Activated naive CD8-positive, alpha-beta T cell treated with anti-CD3 and anti-CD28 coated beads, Interleukin-2, amount 50 U/mL, for 24 hours (primary cell): ENCODE data around the gene GRAMD2A.

Experiments used
- ATAC-seq: fragments of 150-1000 bp; cut with Tn5 transposase; one replicate; pipeline ENCODE4 v1.10.0; 2021
- DNase-seq: peaks from one replicate; pipeline ENCODE4 v3.0.0; 2021
- H3K27ac Mint-ChIP-seq: one replicate; pipeline ENCODE4 v1.8.0; 2021; ENCODE audit warnings: mild to moderate bottlenecking, mixed read lengths
- H3K27me3 Mint-ChIP-seq: one replicate; pipeline ENCODE4 v1.8.0; 2021; ENCODE audit warnings: mixed read lengths
- H3K36me3 Mint-ChIP-seq: one replicate; pipeline ENCODE4 v1.8.0; 2021; ENCODE audit warnings: low read depth, mixed read lengths
- H3K4me1 Mint-ChIP-seq: one replicate; pipeline ENCODE4 v1.8.0; 2021; ENCODE audit warnings: mixed read lengths
- H3K4me3 Mint-ChIP-seq: one replicate; pipeline ENCODE4 v1.8.0; 2021; ENCODE audit warnings: mild to moderate bottlenecking, moderate library complexity, mixed read lengths
- H3K9me3 Mint-ChIP-seq: one replicate; pipeline ENCODE4 v1.8.0; 2021; ENCODE audit warnings: mixed read lengths

Gene GRAMD2A

DNA sequence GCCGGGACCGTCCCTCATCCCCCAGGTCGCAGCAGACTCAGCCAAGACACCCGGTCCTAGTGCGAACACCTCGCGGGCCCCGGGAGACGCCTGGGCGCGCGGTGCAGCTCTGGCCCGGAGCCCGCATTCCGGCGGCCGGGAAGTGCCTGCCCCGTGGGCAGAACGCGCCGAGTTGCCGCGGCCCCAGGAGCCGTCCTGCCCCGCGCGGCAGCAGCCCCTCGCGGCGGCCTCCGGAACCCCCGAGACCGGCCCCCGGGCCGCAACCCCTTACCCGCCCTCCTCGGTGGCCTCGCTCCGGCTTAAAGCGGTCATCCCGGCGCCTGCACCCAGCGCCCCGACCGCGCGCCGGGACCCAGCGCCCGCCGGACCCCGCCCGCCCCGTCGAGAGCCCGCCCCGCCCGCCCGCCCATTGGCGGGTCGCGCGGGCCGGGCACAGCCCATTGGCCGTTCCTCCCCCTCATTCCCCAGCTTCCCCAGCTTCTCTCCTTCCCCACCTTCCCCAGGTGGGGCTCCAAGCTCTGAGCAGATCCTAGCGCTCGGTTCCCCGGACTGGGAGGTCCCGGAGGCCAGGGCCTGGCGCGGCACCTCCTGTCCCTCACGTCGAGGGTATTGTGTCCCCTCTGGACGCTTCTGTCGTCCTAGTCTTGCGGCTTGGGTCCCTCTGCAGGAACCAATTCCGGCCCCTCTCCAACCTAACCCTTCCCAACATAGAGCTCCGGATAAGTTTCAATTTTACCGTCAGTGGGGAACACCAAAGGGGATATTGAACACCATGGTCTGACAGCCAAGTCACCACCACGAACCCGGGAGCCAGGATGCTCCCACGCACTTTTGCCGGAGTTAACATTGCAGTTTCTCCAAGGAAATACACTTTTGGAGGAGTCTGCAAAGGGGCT, at the start of gene GRAMD2A:
Gene GRAMD2A (minus strand): TSS at position 328 of the 896 bp plus-strand sequence.
- H3K36me3 Mint-ChIP-seq: peaks cover 46% of the 10 kb centered on the region
- peaks cover 13% of the 10 kb centered on the region for H3K27me3 Mint-ChIP-seq
- peak within 1 kb of the TSS; percentile 54 for H3K4me3 Mint-ChIP-seq

DNA sequence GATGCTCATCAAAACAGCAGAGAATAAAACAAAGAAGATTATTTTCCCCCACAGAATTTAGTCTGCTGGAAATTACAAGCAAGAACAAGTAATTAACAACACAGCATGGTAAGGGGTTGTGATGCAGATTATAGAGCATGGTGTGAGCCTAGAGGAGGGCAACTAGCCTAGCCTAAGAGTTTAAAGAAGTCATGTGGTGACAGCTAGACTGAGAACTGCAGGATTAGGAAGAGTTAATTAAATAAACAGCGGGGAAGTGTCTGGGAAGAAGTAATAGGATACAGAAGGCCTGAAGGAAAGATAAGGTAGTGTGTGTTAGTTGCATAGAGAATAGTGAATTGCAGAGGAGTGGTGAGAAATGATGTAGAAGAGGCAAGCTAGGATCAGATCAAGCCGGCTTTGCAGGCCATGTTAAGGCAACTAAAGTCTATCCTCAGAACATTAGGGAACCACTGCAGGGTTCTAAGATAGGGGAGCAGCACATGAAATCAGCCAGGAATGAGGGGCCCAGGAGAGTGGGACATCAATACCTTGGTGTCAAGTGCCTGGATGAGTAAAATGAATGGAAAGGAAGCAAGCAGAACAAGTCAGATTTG, 45.3 kb upstream of the GRAMD2A start:
- no peak for ATAC-seq

More for the DNA sequence above, at the start of gene GRAMD2A:
- peak within 1 kb of the TSS; percentile 65 for H3K27ac Mint-ChIP-seq
- H3K4me1 Mint-ChIP-seq: peaks cover 11% of the 10 kb centered on the region
- DNase-seq (peak; percentile 54), ATAC-seq (peak; percentile 56)
- no peaks in the 10 kb centered on the region for H3K9me3 Mint-ChIP-seq

DNA sequence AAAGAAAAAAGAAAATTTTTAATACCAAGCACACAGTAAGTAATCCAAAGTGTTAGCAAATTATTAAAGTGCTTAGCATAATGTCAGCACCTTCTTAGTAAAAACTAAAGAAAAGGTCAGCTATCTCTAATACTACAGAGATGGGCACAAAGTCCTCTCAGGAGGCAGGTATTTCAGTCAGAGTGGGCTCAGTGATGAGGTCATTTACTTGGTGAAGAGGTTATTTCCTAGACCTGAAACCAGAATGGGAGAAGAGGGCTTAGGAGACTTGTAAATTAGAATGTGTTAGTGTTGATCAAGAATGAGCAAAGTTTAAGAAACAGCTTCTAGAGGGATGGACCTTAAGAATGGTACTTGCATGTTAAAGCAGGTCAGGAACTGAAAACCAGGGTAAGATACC, 42.1 kb upstream of the GRAMD2A start:
- Mint-ChIP-seq H3K4me3 (no peak overlapping the region), H3K9me3 (no peaks in the 10 kb centered on the region), H3K27me3 (peaks cover 3% of the 10 kb centered on the region), H3K27ac (peak overlapping the region; percentile 12), H3K36me3 (peaks cover 28% of the 10 kb centered on the region), H3K4me1 (peaks cover 38% of the 10 kb centered on the region)
- DNase-seq (no peak), ATAC-seq (no peak)

More for the DNA sequence above, 45.3 kb upstream of the GRAMD2A start:
- Mint-ChIP-seq H3K9me3 (no peaks in the 10 kb centered on the region), H3K27me3 (no peaks in the 10 kb centered on the region), H3K36me3 (peaks cover 34% of the 10 kb centered on the region), H3K4me3 (no peak overlapping the region), H3K4me1 (peaks cover 19% of the 10 kb centered on the region), H3K27ac (peak overlapping the region; percentile 12)
- DNase-seq: no peak

DNA sequence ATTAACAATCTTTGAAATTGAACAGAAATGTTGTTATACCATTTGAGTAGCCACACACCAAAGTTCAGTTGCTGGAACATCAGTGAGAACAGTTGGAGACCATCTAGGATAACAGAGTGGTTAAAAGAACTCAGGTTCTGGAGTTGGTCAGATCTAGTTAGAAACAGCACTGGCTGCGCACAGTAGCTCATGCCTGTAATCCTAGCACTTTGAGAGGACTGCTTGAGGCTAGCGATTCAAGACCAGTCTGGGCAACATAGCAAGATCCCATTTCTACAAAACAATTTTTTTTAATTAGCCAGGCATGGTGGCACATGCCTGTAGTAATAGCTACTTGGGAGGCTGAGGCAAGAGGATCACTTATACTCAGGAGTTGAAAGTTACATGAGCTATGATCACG, 41.0 kb upstream of the GRAMD2A start:
- Mint-ChIP-seq H3K4me3 (no peak overlapping the region), H3K27ac (peak overlapping the region; percentile 36), H3K27me3 (peaks cover 3% of the 10 kb centered on the region), H3K36me3 (peaks cover 21% of the 10 kb centered on the region), H3K9me3 (no peaks in the 10 kb centered on the region), H3K4me1 (peaks cover 40% of the 10 kb centered on the region)
- no peak for ATAC-seq
- DNase-seq: no peak

DNA sequence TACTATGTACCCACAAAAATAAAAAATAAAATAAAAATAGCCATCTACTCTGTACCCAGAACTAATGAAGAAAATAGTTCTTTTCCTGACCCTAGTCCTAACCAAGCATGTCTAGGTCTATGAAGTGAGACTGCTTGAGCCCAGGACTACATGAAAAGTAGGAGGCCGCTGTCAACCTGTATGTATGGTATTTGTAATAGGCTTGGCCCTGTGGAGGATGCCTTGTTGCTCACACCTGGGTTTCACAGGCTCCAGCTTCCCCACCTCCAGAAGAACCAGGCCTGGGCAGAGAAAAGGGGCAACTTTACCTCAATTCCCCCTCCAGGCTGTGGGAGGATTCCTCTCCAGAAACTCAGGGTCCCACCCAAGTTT, 40.3 kb upstream of the GRAMD2A start:
- peak overlapping the region; percentile 100 for H3K27ac Mint-ChIP-seq
- H3K4me1 Mint-ChIP-seq: peaks cover 43% of the 10 kb centered on the region
- H3K36me3 Mint-ChIP-seq: peaks cover 21% of the 10 kb centered on the region
- H3K27me3 Mint-ChIP-seq: peaks cover 3% of the 10 kb centered on the region
- no peak for DNase-seq
- peak overlapping the region; percentile 81 for H3K4me3 Mint-ChIP-seq
- peak; percentile 34 for ATAC-seq
- no peaks in the 10 kb centered on the region for H3K9me3 Mint-ChIP-seq

DNA sequence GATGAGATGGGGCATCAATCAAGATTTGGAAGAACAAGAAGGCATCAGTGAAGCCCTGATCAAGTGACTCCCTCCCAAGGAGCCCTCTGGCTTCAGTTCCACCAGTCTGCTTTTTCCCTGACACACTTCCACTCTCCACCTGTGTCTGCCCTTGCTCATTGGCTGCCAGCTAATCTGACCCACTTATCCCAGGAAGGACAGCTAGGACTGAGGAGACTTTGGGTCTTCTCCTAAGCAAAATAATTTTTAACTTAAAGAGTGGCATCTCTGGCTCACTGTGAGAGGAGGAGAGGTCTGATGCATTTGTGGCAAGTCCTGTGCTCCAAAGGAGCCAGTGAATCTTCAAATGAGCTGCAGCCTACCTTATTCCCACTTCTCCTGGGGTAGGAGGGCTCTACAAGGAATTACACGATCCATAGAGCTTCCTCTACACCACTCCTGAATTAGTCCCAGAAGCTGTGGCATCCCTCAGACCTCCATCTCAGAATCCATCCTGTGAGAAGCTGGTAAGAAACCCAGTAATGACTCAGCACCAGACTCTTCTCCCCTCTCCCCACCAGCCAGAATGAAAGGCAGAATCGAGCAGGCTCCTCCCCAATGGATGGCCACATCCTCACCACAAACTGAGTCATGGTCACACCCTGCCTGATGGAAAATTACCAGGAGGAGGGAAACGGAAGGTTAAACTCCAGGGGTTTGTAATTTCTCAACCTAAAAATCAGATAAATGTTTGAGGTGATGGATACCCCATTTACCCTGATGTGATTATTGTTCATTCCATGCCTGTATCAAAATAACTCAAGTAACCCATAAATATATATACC, 39.7 kb upstream of the GRAMD2A start:
- ATAC-seq (peak; percentile 92), DNase-seq (peak; percentile 79)
- peaks cover 16% of the 10 kb centered on the region for H3K36me3 Mint-ChIP-seq
- H3K27ac Mint-ChIP-seq: peak overlapping the region; percentile 100
- H3K4me1 Mint-ChIP-seq: peaks cover 49% of the 10 kb centered on the region
- H3K4me3 Mint-ChIP-seq: peak overlapping the region; percentile 81
- H3K27me3 Mint-ChIP-seq: peaks cover 3% of the 10 kb centered on the region
- H3K9me3 Mint-ChIP-seq: no peaks in the 10 kb centered on the region

DNA sequence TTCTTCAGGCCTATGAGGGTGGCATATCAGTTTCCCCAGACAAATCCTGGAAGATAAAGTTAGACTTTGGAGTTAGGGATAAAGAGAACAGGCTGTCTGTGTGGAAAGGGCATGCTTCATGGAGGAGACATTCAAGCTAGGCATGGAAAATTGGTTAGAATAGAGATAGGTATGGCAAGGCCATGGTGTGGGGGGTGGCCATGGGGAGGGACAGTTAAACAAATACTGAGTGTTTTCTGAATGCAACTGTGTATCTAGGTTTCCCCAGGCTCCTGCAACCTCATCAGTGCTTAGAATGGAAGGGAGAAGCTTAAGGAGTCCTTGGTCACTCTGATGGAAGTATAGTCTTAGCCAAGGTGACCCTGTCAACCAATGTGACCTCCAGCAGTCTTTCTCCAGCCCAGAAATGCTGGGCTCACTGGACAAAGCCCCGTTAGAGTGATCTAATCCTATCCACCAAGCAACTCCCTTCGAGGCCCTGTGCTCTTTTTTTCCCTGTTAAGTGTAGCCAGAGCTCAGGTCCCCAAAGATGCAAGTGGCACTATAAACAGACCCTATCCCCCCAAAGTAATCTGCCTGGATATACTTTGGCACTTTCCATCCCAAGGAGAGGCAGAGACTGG, 38.9 kb upstream of the GRAMD2A start:
- peaks cover 55% of the 10 kb centered on the region for H3K4me1 Mint-ChIP-seq
- peak overlapping the region; percentile 100 for H3K27ac Mint-ChIP-seq
- ATAC-seq (no peak), DNase-seq (no peak)
- peaks cover 3% of the 10 kb centered on the region for H3K27me3 Mint-ChIP-seq
- peak overlapping the region; percentile 81 for H3K4me3 Mint-ChIP-seq
- H3K9me3 Mint-ChIP-seq: no peaks in the 10 kb centered on the region
- peaks cover 14% of the 10 kb centered on the region for H3K36me3 Mint-ChIP-seq

DNA sequence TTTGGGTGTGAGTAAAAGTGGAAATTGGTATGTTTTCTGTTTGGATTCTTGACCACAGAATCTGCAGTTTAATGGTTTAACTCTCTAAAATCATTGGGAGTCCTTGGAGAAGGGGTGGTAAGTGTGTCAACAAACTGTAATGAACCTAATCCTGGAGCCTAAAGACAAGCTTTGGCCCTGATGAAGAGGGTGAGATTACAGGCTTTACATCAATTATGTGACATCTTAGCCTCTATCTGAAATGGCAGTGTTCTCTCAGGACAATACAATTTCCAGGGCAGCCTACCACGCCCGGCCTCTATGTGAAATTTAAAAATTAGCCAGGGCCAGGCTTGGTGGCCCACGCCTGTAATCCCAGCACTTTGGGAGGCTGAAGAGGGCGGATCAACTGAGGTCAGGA, 37.7 kb upstream of the GRAMD2A start:
- peaks cover 11% of the 10 kb centered on the region for H3K36me3 Mint-ChIP-seq
- H3K27me3 Mint-ChIP-seq: peaks cover 3% of the 10 kb centered on the region
- no peak for ATAC-seq
- H3K27ac Mint-ChIP-seq: no peak overlapping the region
- H3K4me1 Mint-ChIP-seq: peaks cover 59% of the 10 kb centered on the region
- H3K9me3 Mint-ChIP-seq: no peaks in the 10 kb centered on the region
- no peak overlapping the region for H3K4me3 Mint-ChIP-seq
- DNase-seq: no peak

DNA sequence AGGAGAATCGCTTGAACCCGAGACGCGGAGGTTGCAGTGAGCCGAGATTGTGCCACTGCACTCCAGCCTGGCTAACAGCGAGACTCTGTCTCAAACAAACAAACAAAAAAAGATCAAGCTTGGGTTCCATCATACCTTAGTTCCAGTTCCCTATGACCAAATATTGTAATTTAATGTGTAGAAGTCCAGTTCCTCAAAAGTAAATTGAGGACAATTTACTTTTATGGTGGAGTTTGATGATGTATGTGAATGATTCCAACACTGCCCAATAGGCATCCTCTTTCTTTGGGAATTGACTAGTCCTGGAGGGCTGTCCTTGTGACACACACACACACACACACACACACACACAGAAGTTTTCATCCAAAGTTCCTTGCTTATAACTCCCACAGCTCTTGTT, 36.2 kb upstream of the GRAMD2A start:
- no peak overlapping the region for H3K27ac Mint-ChIP-seq
- ATAC-seq (no peak), DNase-seq (no peak)
- no peaks in the 10 kb centered on the region for H3K9me3 Mint-ChIP-seq
- H3K36me3 Mint-ChIP-seq: peaks cover 17% of the 10 kb centered on the region
- H3K4me1 Mint-ChIP-seq: peaks cover 56% of the 10 kb centered on the region
- H3K4me3 Mint-ChIP-seq: no peak overlapping the region
- peaks cover 3% of the 10 kb centered on the region for H3K27me3 Mint-ChIP-seq

DNA sequence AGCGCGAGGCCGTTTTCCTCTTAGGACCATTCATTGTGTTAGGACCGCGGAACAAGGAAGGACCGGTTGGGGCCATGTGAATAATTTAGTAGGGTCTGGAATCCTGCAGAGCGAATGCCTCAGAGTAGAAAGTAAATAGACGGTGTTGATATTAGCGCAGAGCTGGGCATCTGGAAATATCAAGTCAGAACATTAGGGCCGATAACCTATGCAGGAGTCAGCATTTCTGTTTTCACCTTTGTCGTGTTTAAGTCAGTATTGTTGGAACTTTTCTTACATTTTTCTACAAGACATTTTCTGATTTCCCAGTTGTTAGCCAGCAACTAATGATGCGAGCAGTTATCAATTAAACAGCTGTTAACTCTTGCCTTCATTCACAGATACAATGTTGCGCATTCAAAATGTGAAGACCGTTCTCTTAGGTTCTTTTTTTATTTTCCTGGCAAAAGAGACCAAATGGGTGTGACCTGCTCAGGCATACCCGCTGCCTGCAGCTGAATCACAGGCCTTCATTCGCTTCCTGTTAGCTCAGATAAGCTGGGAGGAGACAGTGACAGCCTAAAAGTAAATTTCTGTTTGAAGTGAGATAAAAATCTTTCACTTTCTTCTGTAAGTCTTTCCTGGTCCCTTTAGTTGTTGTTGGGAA, 34.4 kb upstream of the GRAMD2A start:
- Mint-ChIP-seq H3K4me1 (peaks cover 51% of the 10 kb centered on the region), H3K36me3 (peaks cover 30% of the 10 kb centered on the region)

DNA sequence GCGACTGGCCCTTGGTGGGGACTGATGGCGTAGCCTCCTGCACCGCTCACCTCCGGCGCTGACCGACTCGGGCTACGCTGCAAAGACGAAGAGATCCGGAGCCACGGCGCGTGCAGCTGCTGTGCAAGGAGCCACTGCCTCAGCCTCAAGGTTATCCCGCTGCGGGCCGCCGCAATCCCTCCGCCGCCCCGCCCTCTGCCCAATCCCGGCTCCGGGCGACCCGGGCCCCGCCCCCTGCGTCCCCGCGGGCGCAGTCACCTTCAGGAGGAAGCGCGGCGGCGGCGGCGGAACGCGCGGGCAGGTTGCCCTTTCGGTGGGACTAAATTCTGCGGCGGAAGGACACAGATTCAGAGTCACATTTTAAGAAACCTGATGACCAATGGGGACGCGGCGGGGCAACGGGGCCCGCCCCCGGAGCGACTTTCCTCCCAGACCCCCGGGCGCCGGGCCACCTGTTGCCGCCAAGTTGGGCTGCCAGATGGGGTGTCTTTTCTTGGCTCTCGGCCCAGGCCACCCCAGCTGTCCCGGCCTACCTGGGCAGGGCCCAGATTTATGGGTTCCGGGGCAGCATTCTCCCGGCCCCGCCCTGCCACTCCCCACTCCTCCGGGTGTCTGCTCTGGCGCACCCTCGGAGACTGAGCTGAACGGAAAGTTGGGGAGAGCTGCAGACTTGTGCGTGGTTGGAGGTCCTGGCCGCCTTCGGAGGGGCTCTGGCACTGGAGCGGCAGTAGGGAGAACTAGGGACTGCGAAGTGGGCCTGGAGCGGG, 33.7 kb upstream of the GRAMD2A start, which contains the start of gene PKM:
Gene PKM (minus strand): TSS at position 125 of the 767 bp plus-strand sequence. CDS start 12,093 bp downstream, outside the sequence.
- peak; percentile 34 for ATAC-seq
- H3K4me3 Mint-ChIP-seq: peak within 1 kb of the TSS; percentile 100
- DNase-seq: peak; percentile 99
- peaks cover 36% of the 10 kb centered on the region for H3K36me3 Mint-ChIP-seq
- H3K27ac Mint-ChIP-seq: peak within 1 kb of the TSS; percentile 99
- H3K4me1 Mint-ChIP-seq: peaks cover 50% of the 10 kb centered on the region
- H3K9me3 Mint-ChIP-seq: no peaks in the 10 kb centered on the region
- H3K27me3 Mint-ChIP-seq: no peaks in the 10 kb centered on the region

More for the DNA sequence above, 34.4 kb upstream of the GRAMD2A start:
- Mint-ChIP-seq H3K9me3 (no peaks in the 10 kb centered on the region), H3K27me3 (no peaks in the 10 kb centered on the region), H3K4me3 (peak overlapping the region; percentile 100), H3K27ac (peak overlapping the region; percentile 99)
- ATAC-seq: no peak
- DNase-seq: peak; percentile 40

DNA sequence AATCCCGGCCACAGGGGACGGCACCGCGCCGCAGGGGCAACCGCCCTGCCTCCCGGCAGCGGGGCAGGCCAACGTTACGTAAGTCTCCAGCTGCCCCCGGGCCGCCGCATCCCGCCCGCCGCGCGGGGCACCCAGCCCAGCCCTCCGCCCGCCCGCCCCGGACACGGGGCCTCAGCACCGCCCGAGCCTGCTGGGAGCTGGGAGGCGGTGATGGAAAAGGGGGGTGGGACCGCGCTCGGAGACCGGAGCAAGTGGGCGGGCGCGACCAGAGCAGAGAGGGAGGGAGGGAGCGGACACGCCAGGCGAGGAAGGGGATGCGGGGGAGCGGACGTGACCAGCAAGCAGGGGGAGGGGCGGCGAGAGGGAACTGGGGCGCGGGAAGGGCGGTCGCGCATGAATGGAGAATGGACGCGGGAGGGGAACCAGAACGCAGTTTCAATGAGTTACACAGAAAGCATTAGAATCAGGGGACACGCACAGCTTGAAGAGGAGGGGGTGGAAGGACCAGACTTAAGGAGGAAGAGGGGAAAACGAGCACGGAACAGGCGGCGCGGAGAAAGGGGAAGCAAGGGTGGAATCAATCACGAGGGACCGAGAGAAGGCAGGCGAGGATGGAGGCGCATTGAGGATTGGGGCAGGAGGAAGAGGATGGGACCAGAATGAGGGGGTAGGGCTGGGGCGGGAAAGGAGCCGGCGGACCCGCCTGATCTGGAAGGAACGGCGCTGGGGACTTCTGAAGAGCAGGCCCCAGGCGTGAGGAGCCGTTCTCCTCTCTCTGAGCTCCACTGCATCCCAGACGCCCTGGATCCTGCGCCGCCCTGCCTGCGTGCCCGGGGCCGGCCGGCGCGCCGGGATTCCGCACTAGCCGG, 32.8 kb upstream of the GRAMD2A start:
- H3K4me3 Mint-ChIP-seq: peak overlapping the region; percentile 100
- H3K36me3 Mint-ChIP-seq: peaks cover 44% of the 10 kb centered on the region
- no peaks in the 10 kb centered on the region for H3K27me3 Mint-ChIP-seq
- H3K9me3 Mint-ChIP-seq: no peaks in the 10 kb centered on the region
- peak; percentile 12 for ATAC-seq
- peak; percentile 94 for DNase-seq
- peak overlapping the region; percentile 99 for H3K27ac Mint-ChIP-seq
- H3K4me1 Mint-ChIP-seq: peaks cover 56% of the 10 kb centered on the region
